A549 (cell line): ENCODE measurements around the gene REEP6. TPM values are rescaled to one million over a fixed set of nuclear protein-coding genes. Genes with fewer than 3 reads are reported as not detected.
A peak's percentile ranks its signal among the peaks of the same experiment; 100 is the strongest.

Experiments used
- ATAC-seq, 2 experiments: fragments of 200-7000 bp in 1 of 2; fragments of >200 bp in 1 of 2; cut with Nextera tagmentation in 1 of 2; cut with Tn5 transposase in 1 of 2; 3 replicates each; pipeline versions ENCODE4 v1.8.0 to v1.9.1; 2018 to 2020; ENCODE audit warnings: mild to moderate bottlenecking in 1 of 2, moderate library complexity in 1 of 2
- CTCF ChIA-PET: fragments of 300-600 bp; sonication (Branson Sonifier 250); formaldehyde crosslinking; extraction: SDS; loops from one replicate; lab custom pipeline; 2021; ENCODE audit warnings: antibody characterized with exemption, inconsistent platforms; lab: Yijun Ruan, JAX
- POLR2A ChIA-PET: fragments of 350-600 bp; formaldehyde crosslinking; extraction: SDS; loops from one replicate; lab custom pipeline; 2021; ENCODE audit warnings: antibody characterized with exemption, inconsistent platforms; lab: Yijun Ruan, JAX
- DNase-seq, 2 experiments: peaks; one replicate each; pipeline versions ENCODE4 v3.0.0 to v3.0.0-alpha.2; 2011 to 2016; ENCODE audit warnings: low read depth in 1 of 2, low spot score in 1 of 2
- FAIRE-seq: peaks from 2 replicates; lab custom pipeline; 2011; peaks lifted over from hg19 to GRCh38; lab: Jason Lieb, UNC
- H3K27ac ChIP-seq, 2 experiments: fragments of >200 bp; sonication (Bioruptor Twin); formaldehyde crosslinking; 3 replicates each; pipeline ENCODE4 v1.5.1; 2016 to 2017
- H3K4me1 ChIP-seq: fragments of >200 bp; sonication (Bioruptor Twin); formaldehyde crosslinking; 3 replicates; pipeline ENCODE4 v1.6.1; 2016
- H3K4me2 ChIP-seq: fragments of >200 bp; sonication (Bioruptor Twin); formaldehyde crosslinking; 3 replicates; pipeline ENCODE4 v1.6.1; 2016
- H3K4me3 ChIP-seq: fragments of >200 bp; sonication (Bioruptor Twin); formaldehyde crosslinking; 3 replicates; pipeline ENCODE4 v1.5.1; 2016
- H3K9me3 ChIP-seq: fragments of >200 bp; sonication (Bioruptor Twin); formaldehyde crosslinking; 3 replicates; pipeline ENCODE4 v1.6.1; 2016
- CBX2 ChIP-seq: fragments of 200-600 bp; sonication (generic); IDR thresholded peaks from 2 replicates; pipeline ENCODE4 v1.6.1; 2016; ENCODE audit warnings: low read depth, mild to moderate bottlenecking, borderline replicate concordance
- CHD2 ChIP-seq: fragments of 150-350 bp; IDR thresholded peaks from 2 replicates; pipeline ENCODE4 v1.6.1; 2014; ENCODE audit warnings: low read length; ENCODE audit not compliant: partially characterized antibody
- EHMT2 ChIP-seq: fragments of 200-600 bp; sonication (generic); IDR thresholded peaks from 2 replicates; pipeline ENCODE4 v1.6.1; 2016; ENCODE audit warnings: antibody characterized with exemption, low read depth, mild to moderate bottlenecking, moderate library complexity
- FOSB ChIP-seq: fragments of 250-450 bp; sonication (Bioruptor Pico); IDR thresholded peaks from 2 replicates; pipeline ENCODE4 v1.5.0; 2020; ENCODE audit warnings: mild to moderate bottlenecking, moderate library complexity
- FOXS1 ChIP-seq: fragments of 250-450 bp; sonication (Bioruptor Pico); IDR thresholded peaks from 2 replicates; pipeline ENCODE4 v1.5.0; 2020; ENCODE audit warnings: mild to moderate bottlenecking, moderate library complexity
- GATA3 ChIP-seq: IDR thresholded peaks from 2 replicates; pipeline ENCODE4 v1.6.1; 2012; ENCODE audit warnings: borderline replicate concordance
- HEYL ChIP-seq: fragments of 250-450 bp; sonication (Bioruptor Pico); IDR thresholded peaks from 2 replicates; pipeline ENCODE4 v1.8.0; 2021; ENCODE audit warnings: mild to moderate bottlenecking, moderate library complexity
- HOXA7 ChIP-seq: fragments of 250-450 bp; sonication (Bioruptor Pico); IDR thresholded peaks from 2 replicates; pipeline ENCODE4 v1.5.0; 2020; ENCODE audit warnings: mild to moderate bottlenecking, moderate library complexity
- HOXB5 ChIP-seq: fragments of 250-450 bp; sonication (Bioruptor Pico); IDR thresholded peaks from 2 replicates; pipeline ENCODE4 v1.5.0; 2020; ENCODE audit warnings: mild to moderate bottlenecking, moderate library complexity
- KDM1A ChIP-seq: fragments of 200-600 bp; sonication (generic); IDR thresholded peaks from 2 replicates; pipeline ENCODE4 v1.6.1; 2016; ENCODE audit warnings: low read depth, mild to moderate bottlenecking
- MAZ ChIP-seq: fragments of 150-350 bp; IDR thresholded peaks from 2 replicates; pipeline ENCODE4 v1.6.1; 2014; ENCODE audit warnings: antibody characterized with exemption, low read depth, low read length, borderline replicate concordance
- RFX5 ChIP-seq: fragments of 450-650 bp; IDR thresholded peaks from 2 replicates; pipeline ENCODE4 v1.7.1; 2014; ENCODE audit warnings: antibody characterized with exemption, mild to moderate bottlenecking, moderate library complexity
- RNF2 ChIP-seq: fragments of 200-600 bp; sonication (generic); IDR thresholded peaks from 2 replicates; pipeline ENCODE4 v1.6.1; 2016; ENCODE audit warnings: low read depth, mild to moderate bottlenecking, antibody characterized with exemption, moderate library complexity, borderline replicate concordance
- SMC3 ChIP-seq: fragments of >200 bp; sonication (Bioruptor Twin); formaldehyde crosslinking; IDR thresholded peaks from 3 replicates; pipeline ENCODE4 v1.6.1; 2018; ENCODE audit warnings: inconsistent platforms
- TFCP2L1 ChIP-seq: fragments of 250-450 bp; sonication (Bioruptor Pico); IDR thresholded peaks from 2 replicates; pipeline ENCODE4 v1.5.0; 2021; ENCODE audit warnings: mild to moderate bottlenecking
- ZFP36 ChIP-seq: fragments of 450-650 bp; IDR thresholded peaks from 2 replicates; pipeline ENCODE4 v1.6.1; 2014; ENCODE audit warnings: borderline replicate concordance; ENCODE audit not compliant: partially characterized antibody
- WGBS: methylation state at CpG from one replicate; pipeline ENCODE4 v1.1.6; 2017; ENCODE audit errors: missing lambda C conversion rate; 5-methylcytosine and 5-hydroxymethylcytosine counted together
- polyA plus RNA-seq, 4 experiments: library from polyadenylated mRNA; depleted of rRNA in 3 of 4; stranded (reverse); fragments of >200 nt; fragmentation: RNase III in 1 of 4; extraction: RNeasy Plus Mini Kit Qiagen cat#74134 plus additional on column Dnase treatment in 1 of 4; gene quantifications; 2 replicates in 3 of 4; 3 replicates in 1 of 4; pipeline ENCODE4 v1.2.3, GENCODE V29; 2011 to 2017
- TF ChIP-seq, protein P1 (sequence below): IDR thresholded peaks from 2 replicates; pipeline ENCODE4 v1.6.1; 2012
- TF ChIP-seq, protein P2 (sequence below): fragments of 250-450 bp; sonication (Bioruptor Pico); IDR thresholded peaks from 2 replicates; pipeline ENCODE4 v1.5.0; 2021; ENCODE audit warnings: mild to moderate bottlenecking, moderate library complexity, borderline replicate concordance
- TF ChIP-seq, protein P3 (sequence below): IDR thresholded peaks from 2 replicates; pipeline ENCODE4 v1.6.1; 2012; ENCODE audit warnings: low read depth, borderline replicate concordance
- TF ChIP-seq, protein P4 (sequence below): fragments of >200 bp; sonication (Bioruptor Twin); formaldehyde crosslinking; IDR thresholded peaks from 3 replicates; pipeline ENCODE4 v1.5.1; 2016
- TF ChIP-seq, protein P5 (sequence below): fragments of >200 bp; sonication (Bioruptor Twin); formaldehyde crosslinking; IDR thresholded peaks from 2 replicates; pipeline ENCODE4 v1.6.1; 2016

Gene REEP6
- polyA plus RNA-seq, 2 of the 4 experiments (the other 2 are of a cell fraction): 1.8 to 4.8 TPM

DNA sequence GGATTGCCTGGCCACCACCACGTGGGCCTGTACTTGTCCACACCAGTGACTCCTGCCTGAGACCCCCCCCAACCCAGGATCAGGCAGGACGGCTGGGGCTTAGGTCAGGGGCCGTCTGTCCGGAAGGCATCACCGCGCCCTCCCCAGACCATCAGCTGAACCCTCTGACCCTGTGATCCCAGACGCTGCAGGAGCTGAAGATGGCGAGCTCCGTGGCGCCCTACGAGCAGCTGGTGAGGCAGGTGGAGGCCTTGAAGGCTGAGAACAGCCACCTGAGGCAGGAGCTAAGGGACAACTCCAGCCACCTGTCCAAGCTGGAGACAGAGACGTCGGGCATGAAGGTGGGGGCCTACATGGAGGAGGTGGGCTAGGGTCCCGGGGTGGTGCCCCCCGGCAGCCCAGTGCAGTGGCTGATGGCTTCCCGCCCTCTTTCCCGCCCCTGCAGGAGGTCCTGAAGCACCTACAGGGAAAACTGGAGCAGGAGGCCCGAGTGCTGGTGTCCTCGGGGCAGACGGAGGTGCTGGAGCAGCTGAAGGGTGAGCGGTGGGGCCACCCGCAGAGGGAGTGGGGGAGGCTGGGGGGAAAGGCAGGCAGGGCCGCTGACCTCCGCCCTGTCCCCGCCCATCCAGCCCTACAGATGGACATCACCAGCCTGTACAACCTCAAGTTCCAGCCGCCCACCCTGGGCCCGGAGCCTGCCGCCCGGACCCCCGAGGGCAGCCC, 38.0 kb upstream of the REEP6 start:
- no peak for DNase-seq

DNA sequence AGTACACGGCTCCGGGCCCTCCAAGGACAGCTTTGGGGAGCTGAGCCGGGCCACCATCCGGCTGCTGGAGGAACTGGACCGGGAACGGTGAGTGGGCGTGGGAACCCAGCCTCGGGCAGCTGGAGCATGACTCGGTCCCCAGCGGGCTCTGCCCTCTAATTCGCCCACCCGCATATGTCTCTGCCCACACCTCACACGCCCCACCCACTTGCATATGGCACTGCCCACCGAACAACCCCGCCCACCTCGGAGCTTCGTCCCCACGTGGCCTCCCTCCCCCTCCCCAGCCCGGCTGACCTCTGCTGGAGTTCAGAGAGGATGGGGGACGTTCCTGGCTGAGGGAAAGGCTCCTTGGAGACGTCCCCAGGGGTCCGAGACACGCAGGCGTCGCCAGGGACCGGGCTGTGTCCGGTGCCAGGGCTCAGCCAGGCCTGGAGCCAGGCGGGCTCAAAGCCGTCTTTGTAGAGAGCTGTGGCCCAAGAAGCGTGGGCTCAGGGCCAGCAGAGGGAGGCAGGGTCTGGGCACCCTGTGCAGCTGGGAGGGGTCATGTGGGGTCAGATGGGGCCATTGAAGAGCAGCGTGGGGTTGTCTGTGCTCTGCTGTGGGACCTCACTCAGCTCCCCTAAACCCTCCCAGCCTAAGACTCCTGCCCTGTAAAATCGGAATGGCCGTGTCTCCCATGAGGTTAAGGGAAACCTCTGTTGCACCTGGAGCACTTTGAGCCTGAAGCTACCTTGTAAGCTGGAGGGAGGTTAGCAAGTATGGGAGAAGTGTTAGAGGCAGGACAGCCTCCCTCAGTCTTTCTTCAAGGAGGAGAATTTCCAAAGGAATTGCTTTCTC, 37.2 kb upstream of the REEP6 start:
- ATAC-seq: peak; percentile 9 to 48; a peak in 5 of 6 replicates
- TF ChIP-seq RFX5 (no peak), HOXB5 (CRISPR knock-in tag) (no peak), CBX2 (no peak), FOXS1 (CRISPR knock-in tag) (no peak), RNF2 (no peak), FOSB (CRISPR knock-in tag) (no peak), KDM1A (no peak)
- TF ChIP-seq, protein P1, sequence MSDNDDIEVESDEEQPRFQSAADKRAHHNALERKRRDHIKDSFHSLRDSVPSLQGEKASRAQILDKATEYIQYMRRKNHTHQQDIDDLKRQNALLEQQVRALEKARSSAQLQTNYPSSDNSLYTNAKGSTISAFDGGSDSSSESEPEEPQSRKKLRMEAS: no peak
- TF ChIP-seq, protein P2, sequence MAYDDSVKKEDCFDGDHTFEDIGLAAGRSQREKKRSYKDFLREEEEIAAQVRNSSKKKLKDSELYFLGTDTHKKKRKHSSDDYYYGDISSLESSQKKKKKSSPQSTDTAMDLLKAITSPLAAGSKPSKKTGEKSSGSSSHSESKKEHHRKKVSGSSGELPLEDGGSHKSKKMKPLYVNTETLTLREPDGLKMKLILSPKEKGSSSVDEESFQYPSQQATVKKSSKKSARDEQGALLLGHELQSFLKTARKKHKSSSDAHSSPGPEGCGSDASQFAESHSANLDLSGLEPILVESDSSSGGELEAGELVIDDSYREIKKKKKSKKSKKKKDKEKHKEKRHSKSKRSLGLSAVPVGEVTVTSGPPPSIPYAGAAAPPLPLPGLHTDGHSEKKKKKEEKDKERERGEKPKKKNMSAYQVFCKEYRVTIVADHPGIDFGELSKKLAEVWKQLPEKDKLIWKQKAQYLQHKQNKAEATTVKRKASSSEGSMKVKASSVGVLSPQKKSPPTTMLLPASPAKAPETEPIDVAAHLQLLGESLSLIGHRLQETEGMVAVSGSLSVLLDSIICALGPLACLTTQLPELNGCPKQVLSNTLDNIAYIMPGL (CRISPR knock-in tag): no peak
- ChIA-PET POLR2A (interaction anchor here (0.7 to 0.9 kb wide), 2 partner anchors 8 to 60 kb away, joined by 3 read pairs; no protein-coding TSS in a partner anchor), CTCF (interaction anchor here (0.8 to 4.4 kb wide), 5 partner anchors 9 to 211 kb away, joined by 3 to 34 read pairs (median 3); no protein-coding TSS in a partner anchor)
- 0 out of 3 replicates have a peak overlapping the region, but pooled peaks have one; percentile 10 for H3K4me2 ChIP-seq
- no peak for FAIRE-seq
- WGBS: 68% methylated on average over 7 of the region's 33 CpGs
- H3K4me3 ChIP-seq: no peak overlapping the region
- no peak overlapping the region for H3K27ac ChIP-seq
- peak in 1 of 2 experiments; percentile 64 for DNase-seq
- H3K9me3 ChIP-seq: no peaks in the 10 kb centered on the region
- H3K4me1 ChIP-seq: peaks cover 13% of the 10 kb centered on the region; the same call in 2 of the 3 replicates

More for the DNA sequence above, 38.0 kb upstream of the REEP6 start:
- peaks cover 13% of the 10 kb centered on the region; the same call in 2 of the 3 replicates for H3K4me1 ChIP-seq
- ATAC-seq: no peak
- 0 out of 3 replicates have a peak overlapping the region, but pooled peaks have one; percentile 10 for H3K4me2 ChIP-seq
- 37% methylated on average over 8 of the region's 30 CpGs for WGBS
- H3K27ac ChIP-seq: no peak overlapping the region
- CTCF ChIA-PET: interaction anchor here (0.9 to 4.4 kb wide), 3 partner anchors 8 to 211 kb away, joined by 3 to 34 read pairs (median 4); no protein-coding TSS in a partner anchor
- FAIRE-seq: no peak
- TF ChIP-seq MAZ (no peak), SMC3 (no peak), HEYL (CRISPR knock-in tag) (no peak)
- TF ChIP-seq, protein P3, sequence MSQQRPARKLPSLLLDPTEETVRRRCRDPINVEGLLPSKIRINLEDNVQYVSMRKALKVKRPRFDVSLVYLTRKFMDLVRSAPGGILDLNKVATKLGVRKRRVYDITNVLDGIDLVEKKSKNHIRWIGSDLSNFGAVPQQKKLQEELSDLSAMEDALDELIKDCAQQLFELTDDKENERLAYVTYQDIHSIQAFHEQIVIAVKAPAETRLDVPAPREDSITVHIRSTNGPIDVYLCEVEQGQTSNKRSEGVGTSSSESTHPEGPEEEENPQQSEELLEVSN: 0 out of 2 replicates have a peak, but pooled peaks have one; percentile 22
- TF ChIP-seq, all 56 proteins: peak for 1
- Histone ChIP-seq H3K4me3 (no peak overlapping the region), H3K9me3 (no peaks in the 10 kb centered on the region)
- POLR2A ChIA-PET: interaction anchor here (0.9 kb wide), 2 partner anchors 8 to 13 kb away, joined by 3 read pairs; no protein-coding TSS in a partner anchor

DNA sequence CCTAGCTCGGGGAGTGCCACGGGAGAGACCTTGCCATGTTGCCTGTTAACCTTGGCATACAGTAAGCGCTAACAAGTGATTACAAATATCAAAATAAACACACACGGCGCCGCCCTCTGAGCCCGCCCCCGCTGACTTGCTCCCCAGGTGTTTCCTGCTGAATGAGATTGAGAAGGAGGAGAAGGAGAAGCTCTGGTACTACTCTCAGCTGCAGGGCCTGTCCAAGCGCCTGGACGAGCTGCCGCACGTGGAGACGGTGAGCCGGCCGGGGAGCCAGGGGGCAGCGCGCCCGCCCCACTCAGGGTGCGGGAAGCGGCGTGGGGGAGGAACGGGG, 36.0 kb upstream of the REEP6 start:
- Histone ChIP-seq H3K4me1 (peaks cover 10% of the 10 kb centered on the region; the same call in 2 of the 3 replicates), H3K4me2 (peak overlapping the region; percentile 59), H3K4me3 (no peak overlapping the region), H3K27ac (no peak overlapping the region), H3K9me3 (no peaks in the 10 kb centered on the region)
- CTCF ChIA-PET: interaction anchor here (0.6 to 4.4 kb wide), 3 partner anchors 10 to 59 kb away, joined by 3 to 34 read pairs (median 3); no protein-coding TSS in a partner anchor
- ATAC-seq (no peak; a peak in 2 of 6 replicates), FAIRE-seq (no peak), DNase-seq (no peak)
- WGBS: 41% methylated on average over 19 of the region's 22 CpGs
- POLR2A ChIA-PET: no interaction called here
- no peak for TF ChIP-seq EHMT2
- TF ChIP-seq, protein P3: no peak
- TF ChIP-seq HOXA7 (CRISPR knock-in tag): no peak
- TF ChIP-seq, protein P2 (CRISPR knock-in tag): no peak
- TF ChIP-seq, protein P4, sequence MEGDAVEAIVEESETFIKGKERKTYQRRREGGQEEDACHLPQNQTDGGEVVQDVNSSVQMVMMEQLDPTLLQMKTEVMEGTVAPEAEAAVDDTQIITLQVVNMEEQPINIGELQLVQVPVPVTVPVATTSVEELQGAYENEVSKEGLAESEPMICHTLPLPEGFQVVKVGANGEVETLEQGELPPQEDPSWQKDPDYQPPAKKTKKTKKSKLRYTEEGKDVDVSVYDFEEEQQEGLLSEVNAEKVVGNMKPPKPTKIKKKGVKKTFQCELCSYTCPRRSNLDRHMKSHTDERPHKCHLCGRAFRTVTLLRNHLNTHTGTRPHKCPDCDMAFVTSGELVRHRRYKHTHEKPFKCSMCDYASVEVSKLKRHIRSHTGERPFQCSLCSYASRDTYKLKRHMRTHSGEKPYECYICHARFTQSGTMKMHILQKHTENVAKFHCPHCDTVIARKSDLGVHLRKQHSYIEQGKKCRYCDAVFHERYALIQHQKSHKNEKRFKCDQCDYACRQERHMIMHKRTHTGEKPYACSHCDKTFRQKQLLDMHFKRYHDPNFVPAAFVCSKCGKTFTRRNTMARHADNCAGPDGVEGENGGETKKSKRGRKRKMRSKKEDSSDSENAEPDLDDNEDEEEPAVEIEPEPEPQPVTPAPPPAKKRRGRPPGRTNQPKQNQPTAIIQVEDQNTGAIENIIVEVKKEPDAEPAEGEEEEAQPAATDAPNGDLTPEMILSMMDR: no peak
- no peak for TF ChIP-seq CBX2
- no peak for TF ChIP-seq TFCP2L1
- TF ChIP-seq, protein P5, sequence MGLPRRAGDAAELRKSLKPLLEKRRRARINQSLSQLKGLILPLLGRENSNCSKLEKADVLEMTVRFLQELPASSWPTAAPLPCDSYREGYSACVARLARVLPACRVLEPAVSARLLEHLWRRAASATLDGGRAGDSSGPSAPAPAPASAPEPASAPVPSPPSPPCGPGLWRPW: no peak
- no peak for TF ChIP-seq CHD2
- TF ChIP-seq ZFP36: no peak
- no peak for TF ChIP-seq GATA3
- no peak for TF ChIP-seq HEYL (CRISPR knock-in tag)
